GM19043 (cell line): ENCODE results near the gene RLBP1.

Experiments used
- ATAC-seq: cut with Tn5 transposase; IDR thresholded peaks from one replicate; pipeline ENCODE4 v1.9.1; 2021; ENCODE audit warnings: low read depth; ENCODE audit not compliant: unreplicated experiment

RLBP1 gene

GRCh38 chr15:89208256-89208655, 13.1 kb downstream of the RLBP1 start:
- ATAC-seq = no peak

DNA sequence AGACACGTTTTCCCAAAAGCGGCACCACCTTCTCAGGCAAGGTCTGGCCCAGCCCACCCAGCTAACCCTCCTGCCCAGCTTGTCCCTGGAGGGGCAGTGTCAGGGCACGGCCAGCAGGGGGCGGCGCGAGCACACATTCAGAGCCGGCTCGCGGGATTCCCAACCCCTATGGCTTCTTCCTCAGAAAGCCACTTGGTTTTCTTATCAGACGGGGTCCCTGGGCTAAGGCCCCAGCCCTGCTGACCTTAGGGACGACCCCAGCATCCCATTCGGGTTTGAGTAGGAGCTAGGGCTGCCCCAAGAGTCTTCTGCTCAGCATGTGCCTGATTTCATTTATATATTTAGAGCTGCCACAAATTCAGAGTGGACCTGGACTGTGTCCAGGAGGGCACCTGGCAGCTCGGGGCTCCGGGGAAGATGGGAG, 14.5 kb downstream of the RLBP1 start:
- ATAC-seq = no peak

- ATAC-seq = no peak
Measured at GRCh38 chr15:89205991-89206585, 15.3 kb downstream of the RLBP1 start.

- no peak for ATAC-seq
Measured at GRCh38 chr15:89203705-89204273, 17.6 kb downstream of the RLBP1 start.

DNA sequence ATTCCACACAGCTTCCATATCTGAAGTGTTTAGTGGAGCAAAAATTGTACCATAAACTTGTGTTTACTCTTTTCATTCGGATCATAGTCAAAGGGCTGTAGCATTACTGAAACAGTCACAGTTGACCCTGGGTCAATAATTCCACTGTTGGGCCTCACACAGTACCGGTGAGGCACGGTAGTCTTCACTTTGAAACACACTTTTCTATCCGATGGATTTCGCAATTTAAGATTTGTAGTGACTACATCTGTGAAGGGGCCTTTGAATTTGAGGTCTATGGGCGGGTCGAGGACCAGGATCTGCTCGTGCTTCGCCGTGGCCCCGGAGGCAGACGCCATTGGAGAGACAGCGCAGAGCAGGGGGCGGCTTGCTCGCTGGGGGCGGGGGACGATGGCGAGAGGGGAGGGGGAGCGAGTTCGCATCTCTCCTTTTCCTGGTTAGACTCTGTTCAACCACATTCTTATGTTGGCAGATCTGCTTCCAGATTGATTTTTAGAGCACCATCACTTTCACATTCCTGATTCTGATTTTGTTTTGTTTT, 19.8 kb downstream of the RLBP1 start:
- ATAC-seq = no peak

DNA sequence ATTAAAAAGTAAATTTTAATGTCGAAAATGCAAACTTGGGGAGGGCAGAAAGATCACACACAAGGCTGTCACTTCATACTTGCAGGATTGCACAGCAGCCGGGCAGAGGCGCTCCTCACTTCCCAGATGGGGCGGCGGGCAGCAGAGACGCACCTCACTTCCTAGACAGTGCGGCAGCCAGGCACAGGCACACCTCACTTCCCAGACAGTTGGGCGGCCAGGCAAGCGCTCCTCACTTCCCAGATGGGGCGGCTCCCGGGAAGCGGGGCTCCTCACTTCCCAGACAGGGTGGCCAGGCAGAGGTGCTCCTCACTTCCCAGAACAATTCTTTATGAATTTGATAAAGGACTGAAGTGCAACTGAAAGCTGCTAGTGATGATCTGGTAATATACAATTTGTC, 21.2 kb downstream of the RLBP1 start:
- ATAC-seq = no peak

GRCh38 chr15:89199746-89200145, 21.6 kb downstream of the RLBP1 start:
- ATAC-seq = no peak

- ATAC-seq = no peak
Measured at GRCh38 chr15:89198934-89199333, 22.4 kb downstream of the RLBP1 start.

DNA sequence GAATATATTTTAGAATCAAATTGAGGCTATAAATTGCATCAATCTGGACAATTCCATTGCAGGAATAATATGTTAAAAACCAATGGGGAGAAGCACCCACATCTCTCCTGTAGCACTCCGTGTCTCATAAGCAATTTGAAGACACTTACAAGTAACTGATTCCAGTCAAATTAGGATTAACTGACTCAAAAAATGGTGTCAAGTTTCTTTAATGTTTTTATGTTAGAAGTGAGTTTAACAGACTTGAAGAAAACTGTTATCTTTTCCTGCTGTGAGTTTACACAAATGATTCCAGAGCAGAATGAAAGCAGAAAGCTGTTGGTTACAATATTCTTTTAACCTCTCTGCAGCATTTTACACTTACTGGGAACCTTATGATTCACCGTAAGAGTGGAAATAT, 23.2 kb downstream of the RLBP1 start:
- no peak for ATAC-seq

GRCh38 chr15:89197503-89197971, 23.8 kb downstream of the RLBP1 start:
- ATAC-seq = no peak

- no peak for ATAC-seq
Measured at GRCh38 chr15:89196994-89197393, 24.4 kb downstream of the RLBP1 start.

DNA sequence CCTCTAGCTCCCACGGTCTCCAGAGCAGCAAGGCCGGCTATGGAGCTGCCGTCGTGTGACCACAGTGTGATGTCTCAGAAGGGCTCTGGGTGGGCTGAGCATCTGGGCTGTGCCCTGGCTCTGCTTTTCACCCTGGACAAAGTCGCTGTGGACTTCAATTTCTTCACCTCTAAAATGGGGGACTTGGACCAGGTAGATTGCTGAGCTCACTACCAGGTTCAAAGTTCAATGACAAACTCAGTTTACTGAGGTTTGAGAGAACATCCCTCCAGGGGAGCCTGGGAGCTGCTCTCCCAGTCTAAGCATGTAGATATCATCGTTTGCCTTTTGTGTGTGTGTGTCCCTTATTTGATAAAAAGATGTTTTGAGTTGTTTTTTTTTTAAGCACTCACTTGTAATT, 25.1 kb downstream of the RLBP1 start:
- ATAC-seq = no peak

DNA sequence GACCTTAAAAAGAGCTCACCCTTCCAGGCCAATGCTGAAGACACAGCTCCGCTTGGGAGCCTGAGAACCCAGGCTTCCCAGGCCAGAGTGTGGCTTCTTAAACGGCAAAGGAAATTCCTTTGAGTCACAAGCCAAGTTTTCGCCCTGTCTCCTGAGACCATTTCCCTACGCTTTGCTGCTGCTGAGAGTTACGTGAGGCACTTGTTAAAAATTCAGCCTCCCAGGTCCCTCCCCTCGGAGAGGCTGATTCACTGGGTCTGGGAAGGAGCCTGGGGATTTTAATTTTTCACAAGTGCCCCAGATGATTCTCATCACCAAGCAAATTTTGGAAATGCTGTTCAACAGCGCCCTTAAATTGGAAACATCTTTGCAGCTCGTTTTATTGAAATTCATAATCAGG, 25.5 kb downstream of the RLBP1 start:
- no peak for ATAC-seq

GRCh38 chr15:89194608-89195007, 26.8 kb downstream of the RLBP1 start:
- no peak for ATAC-seq

DNA sequence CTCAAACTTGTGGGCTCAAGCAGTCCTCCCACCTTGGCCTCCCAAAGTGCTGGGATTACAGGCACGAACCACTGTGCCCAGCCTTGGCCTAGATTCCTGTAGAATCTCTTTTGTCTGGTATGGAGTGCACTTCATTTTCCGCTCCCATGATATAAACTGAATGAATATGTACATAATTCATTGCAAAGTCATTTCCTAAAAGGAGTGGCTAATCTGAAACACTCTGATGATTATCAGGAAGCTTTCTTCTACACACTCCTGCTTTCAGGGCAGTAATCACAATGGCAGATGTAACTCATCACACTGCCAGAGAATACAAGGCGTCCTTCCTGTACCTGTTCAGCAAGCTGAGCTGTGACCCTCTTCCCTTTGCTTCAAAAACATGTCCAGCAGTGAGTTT, 28.6 kb downstream of the RLBP1 start:
- no peak for ATAC-seq

DNA sequence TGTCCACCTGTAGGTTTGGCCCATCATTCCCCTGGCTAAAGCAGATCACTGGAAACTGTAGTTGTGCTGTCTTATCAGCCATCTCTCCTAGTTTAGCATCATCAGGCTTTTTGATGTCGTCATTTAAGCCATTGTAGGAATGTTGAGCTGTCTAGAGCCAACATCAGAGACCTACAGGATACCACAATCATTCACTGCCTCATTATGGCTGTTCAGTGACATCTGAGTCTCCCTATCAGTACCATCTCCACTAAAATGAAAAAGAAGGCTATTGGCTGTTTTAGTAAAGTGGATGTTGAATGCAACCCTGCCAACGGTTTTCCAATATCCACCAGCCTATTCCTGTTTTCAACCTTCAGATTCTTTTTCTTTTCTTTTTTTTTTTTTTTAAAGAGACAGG, 29.2 kb downstream of the RLBP1 start:
- ATAC-seq = no peak

DNA sequence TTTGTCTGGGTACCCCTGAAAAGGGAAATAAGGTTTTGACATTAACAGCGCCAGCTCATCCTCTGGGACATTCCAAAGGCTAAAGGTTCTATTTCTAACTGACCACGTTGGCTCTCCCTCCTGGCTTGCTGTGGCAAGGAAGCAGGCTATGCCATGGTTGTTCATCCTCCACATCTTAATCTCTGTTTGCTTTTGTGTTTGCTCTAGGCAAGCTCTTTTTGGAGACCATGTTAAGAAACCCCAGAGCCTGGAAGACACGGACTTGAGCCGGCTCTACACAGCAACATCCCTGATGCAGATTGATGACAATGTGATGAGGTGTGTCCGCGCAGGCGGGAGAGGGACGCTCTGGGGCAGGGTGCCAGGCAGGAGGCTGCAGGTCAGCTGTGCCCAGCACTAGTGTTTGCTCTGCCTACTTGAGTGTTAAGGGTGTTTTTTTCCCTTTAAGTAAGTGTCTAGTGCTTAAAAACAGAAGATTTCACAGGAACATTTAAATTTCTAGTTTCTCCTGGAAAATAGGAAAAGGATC, 33.3 kb downstream of the RLBP1 start:
- ATAC-seq = no peak

- ATAC-seq = no peak
Measured at GRCh38 chr15:89187301-89187985, 33.9 kb downstream of the RLBP1 start.

- no peak for ATAC-seq
Measured at GRCh38 chr15:89186803-89187202, 34.6 kb downstream of the RLBP1 start.

DNA sequence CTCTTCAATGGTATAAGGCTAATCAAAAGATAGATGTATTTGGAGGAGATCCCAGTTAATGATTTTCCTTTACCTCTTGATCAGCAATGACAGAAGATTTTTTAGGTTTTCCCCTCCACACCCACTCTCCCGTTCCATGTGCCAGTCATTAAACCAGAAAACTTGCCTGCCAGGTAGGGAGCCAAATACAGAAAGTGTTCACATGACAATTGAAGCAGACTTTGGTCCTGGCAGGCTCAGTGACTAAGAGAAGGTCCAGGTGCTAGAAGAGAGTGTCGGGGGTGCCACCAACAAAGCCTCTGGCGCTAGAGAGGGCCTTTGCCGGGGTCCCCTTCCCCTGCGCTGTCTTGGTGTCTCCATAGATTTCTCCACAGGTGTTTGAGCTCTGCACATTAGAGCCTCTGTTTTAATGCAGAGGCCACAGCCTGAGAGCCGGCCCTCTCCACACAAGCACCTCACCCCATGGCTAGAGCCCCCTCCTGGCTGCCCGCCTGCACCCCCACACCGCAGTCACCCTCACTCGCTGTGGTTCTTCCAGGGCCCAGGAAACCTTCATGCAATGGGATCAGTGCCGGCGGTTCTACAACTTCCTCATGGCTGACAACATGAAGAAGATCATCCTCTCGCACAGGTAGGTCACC, 36.4 kb downstream of the RLBP1 start:
- no peak for ATAC-seq

GRCh38 chr15:89184357-89184756, 37.0 kb downstream of the RLBP1 start:
- no peak for ATAC-seq
